Measurements from ENCODE around the gene IPCEF1.

IPCEF1 gene

GRCh38 chr6:154298297-154298696 lies 58.3 kb downstream of the IPCEF1 start:
- no peak for DNase-seq (ENCODE audit: extremely low spot score)
- POLR2A ChIA-PET = no interaction called here
- TF ChIP-seq ELF4 (IDR thresholded peaks at IDR 0.05) (no peak), FOXM1 (IDR thresholded peaks at IDR 0.05; ENCODE audit: borderline replicate concordance) (no peak), HDGF (IDR thresholded peaks at IDR 0.05; ENCODE audit: borderline replicate concordance) (no peak), ZNF384 (IDR thresholded peaks at IDR 0.05) (no peak), ARNT (IDR thresholded peaks at IDR 0.05) (no peak), FOXK2 (IDR thresholded peaks at IDR 0.05) (no peak), BHLHE40 (IDR thresholded peaks at IDR 0.05; ENCODE audit: borderline replicate concordance) (no peak), NFRKB (IDR thresholded peaks at IDR 0.05) (no peak), CTBP1 (IDR thresholded peaks at IDR 0.05; ENCODE audit: borderline replicate concordance) (no peak), SUZ12 (IDR thresholded peaks at IDR 0.05) (no peak), FOXA1 (IDR thresholded peaks at IDR 0.05) (no peak), TARDBP (IDR thresholded peaks at IDR 0.05) (no peak), SP1 (IDR thresholded peaks at IDR 0.05) (no peak), PKNOX1 (IDR thresholded peaks at IDR 0.05) (no peak), LEF1 (IDR thresholded peaks at IDR 0.05; ENCODE audit: borderline replicate concordance) (no peak), L3MBTL2 (conservative IDR thresholded peaks at IDR 0.05) (no peak)
- CTCF ChIA-PET = no interaction called here

- POLR2A ChIA-PET = no interaction called here
- TF ChIP-seq SUZ12 (IDR thresholded peaks at IDR 0.05) = no peak
- no peak for TF ChIP-seq L3MBTL2 (conservative IDR thresholded peaks at IDR 0.05)
- TF ChIP-seq ARNT (IDR thresholded peaks at IDR 0.05) = no peak
- no peak for TF ChIP-seq FOXM1 (IDR thresholded peaks at IDR 0.05; ENCODE audit: borderline replicate concordance)
- no peak for TF ChIP-seq SP1 (IDR thresholded peaks at IDR 0.05)
- no peak for TF ChIP-seq FOXA1 (IDR thresholded peaks at IDR 0.05)
- TF ChIP-seq CTBP1 (IDR thresholded peaks at IDR 0.05; ENCODE audit: borderline replicate concordance) = no peak
- no peak for TF ChIP-seq FOXK2 (IDR thresholded peaks at IDR 0.05)
- TF ChIP-seq LEF1 (IDR thresholded peaks at IDR 0.05; ENCODE audit: borderline replicate concordance) = no peak
- TF ChIP-seq NFRKB (IDR thresholded peaks at IDR 0.05) = no peak
- TF ChIP-seq ZNF384 (IDR thresholded peaks at IDR 0.05) = no peak
- no peak for TF ChIP-seq ELF4 (IDR thresholded peaks at IDR 0.05)
- no peak for TF ChIP-seq HDGF (IDR thresholded peaks at IDR 0.05; ENCODE audit: borderline replicate concordance)
- DNase-seq (ENCODE audit: extremely low spot score) = no peak
- CTCF ChIA-PET = no interaction called here
Measured at GRCh38 chr6:154297721-154298120, 58.9 kb downstream of the IPCEF1 start.

DNA sequence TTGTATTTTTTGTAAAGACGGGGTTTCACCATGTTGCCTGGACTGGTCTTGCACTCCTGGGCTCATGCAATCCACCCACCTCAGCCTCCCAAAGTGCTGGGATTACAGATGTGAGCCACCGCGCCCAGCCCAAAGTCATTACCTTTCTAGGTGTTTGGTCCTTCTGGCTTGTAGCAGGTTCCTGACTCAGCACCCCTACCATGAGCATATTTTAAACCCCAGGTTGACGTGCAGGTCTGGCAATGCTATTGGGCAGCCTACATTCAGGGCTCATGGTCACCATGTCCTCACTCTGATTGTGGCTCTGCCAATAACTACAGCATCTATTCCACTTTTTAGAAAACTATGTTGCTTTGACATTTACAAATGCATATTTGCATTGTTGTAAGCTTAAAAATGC lies 59.4 kb downstream of the IPCEF1 start:
- DNase-seq (ENCODE audit: extremely low spot score) = no peak
- ChIA-PET POLR2A (no interaction called here), CTCF (no interaction called here)
- TF ChIP-seq PKNOX1 (IDR thresholded peaks at IDR 0.05) = no peak
- no peak for TF ChIP-seq FOXM1 (IDR thresholded peaks at IDR 0.05; ENCODE audit: borderline replicate concordance)
- no peak for TF ChIP-seq ELF4 (IDR thresholded peaks at IDR 0.05)
- no peak for TF ChIP-seq BHLHE40 (IDR thresholded peaks at IDR 0.05; ENCODE audit: borderline replicate concordance)

DNA sequence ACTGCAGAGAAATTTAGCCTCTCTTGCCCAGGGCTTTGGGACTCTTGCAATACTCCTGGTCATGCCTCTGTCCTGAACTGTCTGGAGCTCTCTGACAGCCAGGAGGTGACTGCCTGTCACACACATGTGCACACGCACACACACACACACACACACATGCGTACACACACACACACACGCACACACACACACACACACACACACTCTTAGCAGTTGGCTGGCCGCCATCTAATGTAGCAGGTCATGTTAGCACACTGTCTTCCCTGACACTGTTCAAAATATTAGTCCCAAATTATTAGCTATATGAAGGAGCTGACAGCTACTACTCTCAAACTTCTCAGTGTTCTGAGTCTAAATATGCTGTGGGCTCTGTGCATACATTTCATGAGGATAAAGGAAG lies 60.9 kb downstream of the IPCEF1 start:
- CTCF ChIA-PET = no interaction called here
- POLR2A ChIA-PET = no interaction called here
- TF ChIP-seq PKNOX1 (IDR thresholded peaks at IDR 0.05) (no peak), ARNT (IDR thresholded peaks at IDR 0.05) (no peak), HDGF (IDR thresholded peaks at IDR 0.05; ENCODE audit: borderline replicate concordance) (no peak), SP1 (IDR thresholded peaks at IDR 0.05) (no peak), SUZ12 (IDR thresholded peaks at IDR 0.05) (no peak), CTBP1 (IDR thresholded peaks at IDR 0.05; ENCODE audit: borderline replicate concordance) (no peak), FOXA1 (IDR thresholded peaks at IDR 0.05) (no peak), L3MBTL2 (conservative IDR thresholded peaks at IDR 0.05) (no peak), LEF1 (IDR thresholded peaks at IDR 0.05; ENCODE audit: borderline replicate concordance) (no peak), BHLHE40 (IDR thresholded peaks at IDR 0.05; ENCODE audit: borderline replicate concordance) (no peak), ELF4 (IDR thresholded peaks at IDR 0.05) (no peak), NFRKB (IDR thresholded peaks at IDR 0.05) (no peak), ZNF384 (IDR thresholded peaks at IDR 0.05) (no peak), FOXK2 (IDR thresholded peaks at IDR 0.05) (no peak), TARDBP (IDR thresholded peaks at IDR 0.05) (no peak), FOXM1 (IDR thresholded peaks at IDR 0.05; ENCODE audit: borderline replicate concordance) (no peak)
- DNase-seq (ENCODE audit: extremely low spot score) = no peak

DNA sequence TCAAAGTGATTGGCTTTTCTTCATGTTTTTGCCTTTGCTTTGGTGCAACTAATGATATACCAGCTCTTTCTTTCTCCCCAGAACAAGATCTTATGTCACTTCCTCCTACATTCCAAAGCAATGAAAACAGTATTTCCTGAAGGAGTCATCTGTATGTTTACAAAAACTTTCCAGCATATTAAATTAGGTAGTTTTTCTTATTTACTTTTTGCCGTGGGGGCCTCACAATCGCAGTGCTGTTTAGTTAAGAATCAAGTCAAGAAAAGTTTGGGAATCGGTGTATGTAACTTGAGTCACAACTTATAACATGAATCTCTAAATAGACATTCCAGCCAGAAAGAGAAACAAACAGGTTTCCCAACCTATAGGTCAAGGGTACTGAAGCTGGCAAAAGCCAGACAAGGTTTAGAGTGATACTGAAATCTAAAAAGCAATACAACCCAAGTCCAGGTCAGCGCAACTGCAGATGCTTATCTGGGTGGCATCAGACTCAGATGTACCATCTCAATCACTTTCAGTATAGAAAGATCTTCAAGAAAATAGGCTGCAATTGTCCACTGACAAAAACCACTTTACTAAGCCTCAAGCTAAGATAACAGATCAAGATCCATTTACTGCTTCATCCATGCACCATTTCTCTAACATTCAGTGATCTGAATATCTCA lies 63.6 kb downstream of the IPCEF1 start:
- no peak for DNase-seq (ENCODE audit: extremely low spot score)
- POLR2A ChIA-PET = no interaction called here
- CTCF ChIA-PET = interaction anchor here (0.6 to 1.0 kb wide), 2 partner anchors 128 to 138 kb away, joined by 3 to 4 read pairs; no protein-coding TSS in a partner anchor
- TF ChIP-seq BHLHE40 (IDR thresholded peaks at IDR 0.05; ENCODE audit: borderline replicate concordance) (no peak), SUZ12 (IDR thresholded peaks at IDR 0.05) (no peak), FOXM1 (IDR thresholded peaks at IDR 0.05; ENCODE audit: borderline replicate concordance) (no peak), ARNT (IDR thresholded peaks at IDR 0.05) (no peak), HDGF (IDR thresholded peaks at IDR 0.05; ENCODE audit: borderline replicate concordance) (no peak), FOXK2 (IDR thresholded peaks at IDR 0.05) (no peak), CTBP1 (IDR thresholded peaks at IDR 0.05; ENCODE audit: borderline replicate concordance) (no peak), ZNF384 (IDR thresholded peaks at IDR 0.05) (no peak), TARDBP (IDR thresholded peaks at IDR 0.05) (no peak), SP1 (IDR thresholded peaks at IDR 0.05) (no peak), L3MBTL2 (conservative IDR thresholded peaks at IDR 0.05) (no peak), NFRKB (IDR thresholded peaks at IDR 0.05) (no peak), FOXA1 (IDR thresholded peaks at IDR 0.05) (no peak), ELF4 (IDR thresholded peaks at IDR 0.05) (no peak), PKNOX1 (IDR thresholded peaks at IDR 0.05) (no peak), LEF1 (IDR thresholded peaks at IDR 0.05; ENCODE audit: borderline replicate concordance) (no peak)
